SJCRH30 (cell line): Measurements from ENCODE around the gene RNF44. TPM values are rescaled to one million over a fixed set of nuclear protein-coding genes. Genes with fewer than 3 reads are reported as not detected.

ENCODE experiments used
- DNase-seq, 2 experiments: peaks; one replicate each; pipeline ENCODE4 v3.0.0-alpha.2; 2015 to 2020
- H3K27ac ChIP-seq: fragments of 250-450 bp; sonication (Bioruptor Pico); 2 replicates; pipeline ENCODE4 v1.5.1; 2020; ENCODE audit warnings: mild to moderate bottlenecking, moderate library complexity
- H3K27me3 ChIP-seq: fragments of 250-450 bp; sonication (Bioruptor Pico); 2 replicates; pipeline ENCODE4 v1.5.1; 2020; ENCODE audit warnings: mild to moderate bottlenecking, moderate library complexity
- H3K36me3 ChIP-seq: fragments of 250-450 bp; sonication (Bioruptor Pico); 2 replicates; pipeline ENCODE4 v1.5.1; 2020; ENCODE audit warnings: mild to moderate bottlenecking, moderate library complexity
- H3K4me1 ChIP-seq: fragments of 250-450 bp; sonication (Bioruptor Pico); 2 replicates; pipeline ENCODE4 v1.5.1; 2020; ENCODE audit warnings: mild to moderate bottlenecking, moderate library complexity
- H3K4me3 ChIP-seq: fragments of 250-450 bp; sonication (Bioruptor Pico); 2 replicates; pipeline ENCODE4 v1.5.1; 2020; ENCODE audit warnings: mild to moderate bottlenecking, moderate library complexity
- H3K9me3 ChIP-seq: fragments of 250-450 bp; sonication (Bioruptor Pico); replicated peaks from 2 replicates; pipeline ENCODE4 v1.5.1; 2020; ENCODE audit warnings: mild to moderate bottlenecking, moderate library complexity
- total RNA-seq: library from RNA; depleted of rRNA; stranded (reverse); fragments of >200 nt; shearing (Covaris generic); gene quantifications from 2 replicates; pipeline ENCODE4 v1.2.3, GENCODE V29; 2014

Gene RNF44
- total RNA-seq, 1 experiment from 2014 or later, result 29.0 TPM

DNA sequence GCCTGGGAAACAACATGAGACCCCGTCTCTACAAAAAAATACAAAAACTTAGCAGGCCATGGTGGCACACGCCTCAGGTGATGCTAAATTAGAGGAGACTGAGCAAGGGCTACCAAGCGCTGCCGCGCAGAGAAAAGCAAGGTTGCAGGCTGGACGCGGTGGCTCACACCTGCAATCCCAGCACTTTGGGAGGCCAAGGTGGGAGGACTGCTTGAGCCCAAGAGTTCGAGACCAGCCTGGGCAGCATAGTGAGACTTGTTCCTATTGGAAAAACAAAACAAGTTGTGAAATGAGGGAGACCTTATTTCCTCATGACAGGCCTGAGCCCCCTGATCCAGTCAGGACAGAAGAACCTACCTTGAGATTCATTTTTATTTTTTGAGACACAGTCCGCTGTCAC, 11.5 kb downstream of the RNF44 start:
- Histone ChIP-seq H3K4me1 (peaks cover 9% of the 10 kb centered on the region; the same call in 1 of the 2 replicates), H3K36me3 (peaks cover 29% of the 10 kb centered on the region), H3K27me3 (no peaks in the 10 kb centered on the region), H3K9me3 (no peaks in the 10 kb centered on the region), H3K4me3 (no peak overlapping the region), H3K27ac (no peak overlapping the region)
- DNase-seq, result no peak

GRCh38 chr5:176524987-176525386, 12.2 kb downstream of the RNF44 start:
- no peak overlapping the region for H3K4me3 ChIP-seq
- no peaks in the 10 kb centered on the region for H3K9me3 ChIP-seq
- DNase-seq, result no peak
- H3K4me1 ChIP-seq, result peaks cover 9% of the 10 kb centered on the region; the same call in 1 of the 2 replicates
- no peaks in the 10 kb centered on the region for H3K27me3 ChIP-seq
- peaks cover 29% of the 10 kb centered on the region for H3K36me3 ChIP-seq
- no peak overlapping the region for H3K27ac ChIP-seq

DNA sequence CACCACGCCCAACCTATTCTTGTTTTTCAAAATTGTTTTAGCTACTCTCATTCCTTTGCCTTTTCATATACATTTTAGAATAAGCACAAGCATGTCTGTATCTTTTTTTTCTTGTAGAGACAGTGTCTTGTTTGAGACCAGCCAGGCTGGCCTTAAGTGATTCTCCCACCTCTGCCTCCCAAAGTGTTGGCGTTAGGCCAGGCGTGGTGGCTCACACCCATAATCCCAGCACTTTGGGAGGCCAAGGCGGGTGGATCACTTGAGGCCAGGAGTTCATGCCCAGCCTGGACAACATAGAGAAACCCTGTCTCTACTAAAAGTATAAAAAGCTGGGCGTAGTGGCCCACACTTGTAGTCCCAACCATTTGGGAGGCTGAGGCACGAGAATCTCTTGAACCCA, 13.1 kb downstream of the RNF44 start:
- Histone ChIP-seq H3K27me3 (no peaks in the 10 kb centered on the region), H3K36me3 (peaks cover 22% of the 10 kb centered on the region), H3K27ac (no peak overlapping the region), H3K4me3 (no peak overlapping the region), H3K9me3 (no peaks in the 10 kb centered on the region), H3K4me1 (peaks cover 3% of the 10 kb centered on the region; the same call in 1 of the 2 replicates)
- DNase-seq, result no peak

DNA sequence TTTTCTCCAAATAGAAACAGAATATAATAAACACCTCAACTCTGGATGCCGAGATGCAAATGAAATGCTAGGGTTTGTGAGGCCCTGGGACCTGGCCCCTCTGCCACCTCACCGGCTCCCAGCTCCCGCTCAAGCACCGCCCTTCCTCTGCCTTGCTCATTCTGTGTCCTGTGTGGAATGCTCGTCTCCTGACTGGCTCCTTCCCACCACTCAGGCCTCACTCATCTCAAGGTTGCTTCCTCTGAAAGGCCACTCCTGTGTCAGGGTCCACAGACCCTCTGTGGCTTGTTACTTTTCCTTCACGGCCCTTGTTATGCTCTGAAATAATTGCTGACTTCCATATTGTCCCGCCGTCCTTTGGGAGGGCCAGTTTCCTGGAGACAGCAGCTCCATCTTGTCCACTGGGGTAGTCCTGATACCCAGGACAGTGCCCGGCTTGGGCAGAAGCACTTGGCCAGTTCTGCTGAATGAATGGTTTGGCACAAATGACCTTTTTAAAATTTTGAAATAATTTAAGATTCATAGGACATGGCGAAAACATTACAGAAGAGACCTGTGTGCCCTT, 15.4 kb downstream of the RNF44 start:
- H3K36me3 ChIP-seq, result no peaks in the 10 kb centered on the region
- no peak for DNase-seq
- no peak overlapping the region for H3K27ac ChIP-seq
- H3K4me1 ChIP-seq, result no peaks in the 10 kb centered on the region
- H3K9me3 ChIP-seq, result no peaks in the 10 kb centered on the region
- H3K27me3 ChIP-seq, result no peaks in the 10 kb centered on the region
- no peak overlapping the region for H3K4me3 ChIP-seq

GRCh38 chr5:176521286-176521685, 15.9 kb downstream of the RNF44 start:
- Histone ChIP-seq H3K27me3 (no peaks in the 10 kb centered on the region), H3K27ac (no peak overlapping the region), H3K9me3 (no peaks in the 10 kb centered on the region), H3K4me1 (no peaks in the 10 kb centered on the region), H3K36me3 (no peaks in the 10 kb centered on the region), H3K4me3 (no peak overlapping the region)
- no peak for DNase-seq

- Histone ChIP-seq H3K4me3 (no peak overlapping the region), H3K9me3 (no peaks in the 10 kb centered on the region), H3K27me3 (no peaks in the 10 kb centered on the region), H3K27ac (no peak overlapping the region), H3K4me1 (no peaks in the 10 kb centered on the region), H3K36me3 (no peaks in the 10 kb centered on the region)
- DNase-seq, result no peak
Observed at GRCh38 chr5:176519810-176520720, 17.1 kb downstream of the RNF44 start.

GRCh38 chr5:176517053-176517661, 20.0 kb downstream of the RNF44 start:
- H3K36me3 ChIP-seq, result no peaks in the 10 kb centered on the region

DNA sequence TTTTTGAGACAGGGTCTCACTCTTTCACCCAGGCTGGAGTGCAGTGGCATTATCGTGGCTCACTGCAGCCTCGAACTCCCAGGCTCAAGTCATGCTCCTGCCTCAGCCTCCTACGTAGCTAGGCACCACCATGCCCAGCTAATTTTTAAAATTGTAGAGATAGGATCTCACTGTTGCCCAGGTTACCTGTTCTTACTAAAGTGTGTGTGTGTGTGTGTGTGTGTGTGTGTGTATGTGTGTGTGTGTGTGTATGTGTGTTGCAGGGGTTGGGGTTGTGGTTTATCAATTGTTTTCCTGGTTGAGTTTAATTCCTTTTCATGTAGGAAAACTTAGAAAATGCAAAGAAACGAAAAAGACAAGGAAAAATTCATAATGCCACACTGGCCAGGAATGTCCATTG, 21.8 kb downstream of the RNF44 start:
- H3K27ac ChIP-seq, result no peak overlapping the region
- H3K4me1 ChIP-seq, result no peaks in the 10 kb centered on the region
- H3K4me3 ChIP-seq, result no peak overlapping the region
- DNase-seq, result no peak
- no peaks in the 10 kb centered on the region for H3K9me3 ChIP-seq
- no peaks in the 10 kb centered on the region for H3K36me3 ChIP-seq
- no peaks in the 10 kb centered on the region for H3K27me3 ChIP-seq

More at GRCh38 chr5:176517053-176517661, 20.0 kb downstream of the RNF44 start:
- Histone ChIP-seq H3K4me3 (no peak overlapping the region), H3K4me1 (no peaks in the 10 kb centered on the region), H3K27ac (no peak overlapping the region), H3K9me3 (no peaks in the 10 kb centered on the region), H3K27me3 (no peaks in the 10 kb centered on the region)
- DNase-seq, result no peak

GRCh38 chr5:176514244-176514950, 22.8 kb downstream of the RNF44 start:
- H3K27me3 ChIP-seq, result no peaks in the 10 kb centered on the region
- no peaks in the 10 kb centered on the region for H3K9me3 ChIP-seq
- DNase-seq, result no peak
- H3K4me3 ChIP-seq, result no peak overlapping the region
- peaks cover 9% of the 10 kb centered on the region for H3K36me3 ChIP-seq
- no peak overlapping the region for H3K27ac ChIP-seq
- peaks cover 2% of the 10 kb centered on the region for H3K4me1 ChIP-seq

GRCh38 chr5:176513788-176514187, 23.4 kb downstream of the RNF44 start:
- DNase-seq, result no peak
- no peaks in the 10 kb centered on the region for H3K27me3 ChIP-seq
- H3K4me1 ChIP-seq, result peaks cover 8% of the 10 kb centered on the region
- no peaks in the 10 kb centered on the region for H3K9me3 ChIP-seq
- H3K36me3 ChIP-seq, result peaks cover 14% of the 10 kb centered on the region
- no peak overlapping the region for H3K27ac ChIP-seq
- H3K4me3 ChIP-seq, result no peak overlapping the region

DNA sequence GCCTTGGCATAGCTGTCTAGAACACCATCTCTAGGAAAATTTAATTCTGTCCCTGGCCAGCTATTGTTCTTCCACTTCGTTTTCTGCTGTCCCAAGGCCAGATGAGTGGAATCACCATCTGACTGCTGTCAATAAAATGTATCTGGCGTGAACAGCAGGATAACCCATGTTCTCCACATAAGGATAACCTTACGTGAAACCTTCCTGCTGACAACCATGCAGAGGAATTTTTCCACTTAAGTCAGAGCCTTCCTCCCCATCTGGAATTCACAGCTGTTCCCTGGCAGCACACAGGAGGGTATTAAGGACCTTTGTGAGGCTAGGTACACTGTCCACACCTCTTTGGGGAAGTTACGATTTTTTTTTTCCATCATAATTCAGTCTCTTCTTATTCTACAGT, 28.6 kb downstream of the RNF44 start:
- H3K9me3 ChIP-seq, result no peaks in the 10 kb centered on the region
- peak overlapping the region; percentile 49 for H3K27ac ChIP-seq
- peaks cover 21% of the 10 kb centered on the region for H3K4me1 ChIP-seq
- no peaks in the 10 kb centered on the region for H3K27me3 ChIP-seq
- H3K36me3 ChIP-seq, result peaks cover 46% of the 10 kb centered on the region
- H3K4me3 ChIP-seq, result no peak overlapping the region
- peak; percentile 48 to 53 for DNase-seq

DNA sequence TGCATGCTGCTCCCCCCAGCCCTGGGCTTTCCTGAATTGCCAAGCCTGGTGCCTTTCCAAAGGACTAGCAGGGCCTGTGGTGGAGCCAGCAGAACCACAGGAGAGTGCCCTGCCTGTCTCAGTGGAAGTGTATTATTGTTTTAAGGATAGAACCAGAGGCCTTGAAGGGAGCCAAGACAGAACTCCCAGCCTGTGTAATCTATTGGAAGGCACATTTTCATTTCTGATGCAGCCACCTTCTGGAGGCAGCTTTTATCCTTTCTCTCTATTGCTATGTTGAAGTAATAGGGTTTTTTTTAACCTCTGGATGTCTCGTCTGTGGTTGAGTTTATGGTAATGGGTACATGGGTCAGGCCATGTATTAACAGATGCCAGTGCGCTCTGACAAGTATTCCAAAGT, 29.3 kb downstream of the RNF44 start:
- H3K4me3 ChIP-seq, result no peak overlapping the region
- H3K27ac ChIP-seq, result peak overlapping the region; percentile 49
- peaks cover 21% of the 10 kb centered on the region for H3K4me1 ChIP-seq
- no peaks in the 10 kb centered on the region for H3K9me3 ChIP-seq
- no peak for DNase-seq
- peaks cover 48% of the 10 kb centered on the region for H3K36me3 ChIP-seq
- H3K27me3 ChIP-seq, result no peaks in the 10 kb centered on the region

GRCh38 chr5:176503496-176503895, 33.7 kb downstream of the RNF44 start:
- H3K36me3 ChIP-seq, result peaks cover 70% of the 10 kb centered on the region
- peaks cover 3% of the 10 kb centered on the region; the same call in 1 of the 2 replicates for H3K9me3 ChIP-seq
- H3K27me3 ChIP-seq, result no peaks in the 10 kb centered on the region
- no peak overlapping the region for H3K27ac ChIP-seq
- H3K4me1 ChIP-seq, result peaks cover 10% of the 10 kb centered on the region
- DNase-seq, result no peak
- H3K4me3 ChIP-seq, result no peak overlapping the region

DNA sequence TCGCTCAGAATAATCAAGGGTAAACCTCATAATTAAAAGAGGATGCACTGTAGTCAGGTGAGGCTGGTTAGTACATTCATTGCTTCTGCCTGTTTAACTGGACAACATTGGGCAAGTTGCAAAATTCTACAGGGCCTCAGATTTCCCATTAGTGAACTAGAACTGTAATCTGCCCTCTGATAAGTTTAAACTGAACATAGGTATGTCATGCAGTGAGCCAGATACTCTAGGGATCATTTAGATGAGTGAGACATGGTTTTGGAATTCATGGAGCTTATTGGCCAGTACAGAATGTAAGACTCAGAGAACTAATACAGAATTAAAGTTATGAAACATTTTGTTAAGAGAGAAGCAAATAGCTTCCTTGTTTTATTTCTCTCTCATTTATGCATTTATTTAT, 35.9 kb downstream of the RNF44 start:
- DNase-seq, result no peak

More for the DNA sequence above, 35.9 kb downstream of the RNF44 start:
- H3K4me1 ChIP-seq, result no peaks in the 10 kb centered on the region
- peaks cover 79% of the 10 kb centered on the region for H3K36me3 ChIP-seq
- H3K27me3 ChIP-seq, result no peaks in the 10 kb centered on the region
- H3K9me3 ChIP-seq, result peaks cover 3% of the 10 kb centered on the region; the same call in 1 of the 2 replicates
- no peak overlapping the region for H3K4me3 ChIP-seq
- H3K27ac ChIP-seq, result no peak overlapping the region
